Small intestine (tissue), 16 donors: ENCODE data around the gene SIRT2. TPM values are rescaled to one million over a fixed set of nuclear protein-coding genes. Genes with fewer than 3 reads are reported as not detected.

Source experiments
- DNase-seq, 2 donors: peaks; one replicate each; pipeline versions ENCODE4 v3.0.0 to v3.0.0-alpha.2; 2013
- FAIRE-seq: peaks from 2 replicates; lab custom pipeline; 2012; peaks lifted over from hg19 to GRCh38; lab: Jason Lieb, UNC
- H3K27ac ChIP-seq, 3 donors: one replicate each; pipeline ENCODE4 v1.5.1; 2013; ENCODE audit warnings: low read length in 2 of 3, mild to moderate bottlenecking in 2 of 3, control low read depth in 1 of 3, inconsistent platforms in 1 of 3, low read depth in 1 of 3, moderate library complexity in 1 of 3
- H3K27me3 ChIP-seq, 3 donors: one replicate each; pipeline ENCODE4 v1.6.1; 2013; ENCODE audit warnings: low read length in 3 of 3, inconsistent platforms in 1 of 3; ENCODE audit not compliant: control insufficient read depth in 3 of 3, insufficient read depth in 3 of 3
- H3K36me3 ChIP-seq, 3 donors: one replicate each; pipeline ENCODE4 v1.6.1; 2013; ENCODE audit warnings: low read length in 3 of 3, inconsistent platforms in 1 of 3, low read depth in 1 of 3, mild to moderate bottlenecking in 1 of 3, moderate library complexity in 1 of 3; ENCODE audit not compliant: control insufficient read depth in 3 of 3, insufficient read depth in 2 of 3
- H3K4me1 ChIP-seq, 3 donors: one replicate each; pipeline ENCODE4 v1.6.1; 2013; ENCODE audit warnings: low read length in 2 of 3, inconsistent platforms in 1 of 3, low read depth in 1 of 3, mild to moderate bottlenecking in 1 of 3, moderate library complexity in 1 of 3; ENCODE audit not compliant: control insufficient read depth in 3 of 3, insufficient read depth in 2 of 3
- H3K4me3 ChIP-seq, 3 donors: one replicate each; pipeline ENCODE4 v1.5.1; 2013; ENCODE audit warnings: low read length in 3 of 3, control low read depth in 1 of 3, inconsistent platforms in 1 of 3, low read depth in 1 of 3, mild to moderate bottlenecking in 1 of 3, moderate library complexity in 1 of 3
- H3K9me3 ChIP-seq, 2 donors: one replicate each; pipeline ENCODE4 v1.6.1; 2013; ENCODE audit warnings: low read depth in 1 of 2, low read length in 1 of 2; ENCODE audit not compliant: control insufficient read depth in 2 of 2, insufficient read depth in 1 of 2
- WGBS, 3 donors: extraction: QIAGEN DNeasy Blood & Tissue Kit; methylation state at CpG; one replicate each; pipeline ENCODE4 v1.1.7; 2013; 5-methylcytosine and 5-hydroxymethylcytosine counted together
- long read RNA-seq, 10 donors: transcript quantifications; one replicate each; lab custom pipeline, GENCODE V29; 2026
- polyA plus RNA-seq, 4 donors: library from polyadenylated mRNA; stranded (reverse) in 3 of 4; unstranded in 1 of 4; fragments of 200-250 nt in 3 of 4; fragments of 120-200 nt in 1 of 4; gene quantifications; one replicate each; pipeline versions ENCODE4 v1.2.1 to v1.2.3, GENCODE V29; 2013
- donor health status: healthy with polysubstance abuse.
- donor health status: control.
- donor health status: control.
- donor health status: Bipolar disorder and iron deficiency.
- donor health status: healthy.

Gene SIRT2
- 10 to 100 TPM; 35.4 to 80.3 (median 70.8) TPM for polyA plus RNA-seq
- long read RNA-seq, donor 1, transcript SIRT2-204 (15 exons, 2,062 nt): major isoform, 19 of 61 reads
- long read RNA-seq, donor 1, partial matches to known transcripts: 34 of 61 reads
- long read RNA-seq, donor 1, other reads (novel, unspliced or antisense): 0 of 61 reads
- long read RNA-seq, donor 2, transcript SIRT2-204 (15 exons, 2,062 nt): major isoform, 5 of 13 reads
- long read RNA-seq, donor 2, partial matches to known transcripts: 7 of 13 reads
- long read RNA-seq, donor 2, other reads (novel, unspliced or antisense): 0 of 13 reads
- long read RNA-seq, donor 3, partial matches to known transcripts: 0 of 8 reads
- long read RNA-seq, donor 3, other reads (novel, unspliced or antisense): 0 of 8 reads
- long read RNA-seq, donor 4: 0 reads
- long read RNA-seq, donor 5, partial matches to known transcripts: 0 of 4 reads
- long read RNA-seq, donor 5, other reads (novel, unspliced or antisense): 0 of 4 reads
- long read RNA-seq, donor 6, transcript SIRT2-204 (15 exons, 2,062 nt): major isoform, 8 of 39 reads
- long read RNA-seq, donor 6, partial matches to known transcripts: 29 of 39 reads
- long read RNA-seq, donor 6, other reads (novel, unspliced or antisense): 0 of 39 reads
- long read RNA-seq, donor 7, transcript SIRT2-204 (15 exons, 2,062 nt): major isoform, 11 of 16 reads
- long read RNA-seq, donor 7, partial matches to known transcripts: 0 of 16 reads
- long read RNA-seq, donor 7, other reads (novel, unspliced or antisense): 0 of 16 reads
- long read RNA-seq, donor 8, partial matches to known transcripts: 0 of 1 reads
- long read RNA-seq, donor 8, other reads (novel, unspliced or antisense): 0 of 1 reads
- long read RNA-seq, donor 9, partial matches to known transcripts: 0 of 1 reads
- long read RNA-seq, donor 9, other reads (novel, unspliced or antisense): 0 of 1 reads
- long read RNA-seq, donor 10, transcript SIRT2-204 (15 exons, 2,062 nt): major isoform, 6 of 6 reads
- long read RNA-seq, donor 10, partial matches to known transcripts: 0 of 6 reads
- long read RNA-seq, donor 10, other reads (novel, unspliced or antisense): 0 of 6 reads

DNA sequence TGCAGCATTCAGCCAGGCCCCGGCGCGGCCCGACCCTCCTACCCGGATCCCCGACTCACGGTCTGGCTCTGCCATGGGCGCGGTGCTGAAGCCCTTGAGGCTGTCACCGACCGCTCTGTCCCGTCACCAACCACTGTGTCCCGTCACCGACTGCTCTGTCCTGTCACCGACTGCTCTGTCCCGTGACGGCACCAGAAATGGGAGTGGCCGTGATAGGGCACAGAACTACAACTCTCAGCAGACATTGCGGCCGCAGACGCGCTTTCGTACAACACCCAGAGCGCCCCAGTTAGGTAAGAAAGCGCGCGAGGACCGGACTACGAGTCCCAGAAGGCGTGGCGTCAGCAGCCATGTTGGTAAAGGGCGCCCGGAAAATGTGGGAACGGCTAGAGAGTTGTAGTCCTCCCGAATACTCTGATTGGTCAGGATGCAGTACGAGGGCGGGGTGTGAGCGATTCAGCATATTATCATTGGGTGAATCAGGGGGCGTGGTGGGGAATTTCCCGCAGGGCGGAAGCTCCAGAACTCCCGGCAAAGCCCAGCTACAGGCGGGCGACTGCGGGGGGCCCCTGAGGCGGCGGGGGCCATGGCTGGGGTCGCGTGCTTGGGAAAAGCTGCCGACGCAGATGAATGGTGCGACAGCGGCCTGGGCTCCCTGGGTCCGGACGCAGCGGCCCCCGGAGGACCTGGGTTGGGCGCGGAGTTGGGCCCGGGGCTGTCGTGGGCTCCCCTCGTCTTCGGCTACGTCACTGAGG lies at the start of gene SIRT2, which contains the start of gene NFKBIB:
TSS of gene SIRT2 (minus strand) at position 172 of the 755 bp plus-strand sequence. CDS start at position 75, 97 bp downstream.
TSS of gene NFKBIB (plus strand) at position 523 of the 755 bp plus-strand sequence. CDS start at position 587, 64 bp downstream.
- Histone ChIP-seq H3K36me3 (peaks cover 0 to 20% (median 0%) of the 10 kb centered on the region in 3 donors), H3K4me3 (peak within 1 kb of the TSS; percentile 80 to 82 (median 82)), H3K27me3 (no peaks in the 10 kb centered on the region), H3K27ac (peak within 1 kb of the TSS; percentile 76 to 91 (median 80)), H3K9me3 (peaks cover 0 to 5% of the 10 kb centered on the region in 2 donors), H3K4me1 (peaks cover 0 to 11% (median 0%) of the 10 kb centered on the region in 3 donors)
- peak; percentile 39 for FAIRE-seq
- 0 to 1% (median 0%) methylated on average over 56 to 64 of the region's 64 CpGs for WGBS, 3 donors
- DNase-seq: peak; percentile 100

DNA sequence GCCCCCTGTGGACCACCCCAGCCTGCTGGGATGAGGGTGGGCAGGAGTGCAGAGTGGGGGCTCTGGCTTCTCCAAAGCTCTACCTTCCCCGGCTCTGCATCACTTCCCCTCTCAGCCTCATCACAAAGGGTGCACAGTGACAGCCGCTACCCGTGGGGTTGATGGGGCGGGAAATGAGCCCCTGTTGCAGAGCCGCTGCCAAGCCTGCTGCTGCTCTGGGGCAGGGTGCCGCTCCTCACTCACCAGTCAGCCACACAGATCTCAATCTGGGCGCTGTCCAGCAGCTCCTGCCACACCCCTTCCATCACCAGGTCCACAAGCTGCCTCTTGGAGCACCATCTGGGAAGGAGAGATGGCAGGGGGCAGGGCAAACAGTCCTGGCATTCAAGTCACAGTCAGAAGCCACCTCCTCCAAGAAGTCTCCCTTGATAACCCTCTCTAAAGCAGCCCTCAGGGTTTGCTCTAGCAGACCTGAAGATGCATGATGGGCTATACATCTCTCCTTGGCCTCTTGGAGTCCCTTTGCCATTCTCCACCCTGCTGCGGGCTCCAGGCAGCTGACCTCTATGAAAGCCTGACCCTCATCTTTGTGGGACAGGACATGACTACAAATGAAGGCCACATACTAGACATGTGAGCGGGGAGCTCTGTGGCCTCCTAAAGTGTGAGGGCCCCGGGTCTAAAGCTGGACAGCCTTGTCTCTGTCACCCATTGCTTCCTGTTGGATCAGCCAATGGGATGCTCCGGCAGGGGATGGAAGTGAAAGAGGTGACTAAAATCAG lies 47.0 kb upstream of the SIRT2 start:
- WGBS, 3 donors: 76 to 85% (median 77%) methylated on average over 11 of the region's 11 CpGs
- H3K4me1 ChIP-seq: peaks cover 2 to 6% (median 4%) of the 10 kb centered on the region in 3 donors
- no peak overlapping the region for H3K4me3 ChIP-seq
- FAIRE-seq (no peak), DNase-seq (no peak)
- no peaks in the 10 kb centered on the region for H3K9me3 ChIP-seq
- peaks cover 0 to 75% (median 0%) of the 10 kb centered on the region in 3 donors for H3K36me3 ChIP-seq
- H3K27me3 ChIP-seq: no peaks in the 10 kb centered on the region
- no peak overlapping the region for H3K27ac ChIP-seq

DNA sequence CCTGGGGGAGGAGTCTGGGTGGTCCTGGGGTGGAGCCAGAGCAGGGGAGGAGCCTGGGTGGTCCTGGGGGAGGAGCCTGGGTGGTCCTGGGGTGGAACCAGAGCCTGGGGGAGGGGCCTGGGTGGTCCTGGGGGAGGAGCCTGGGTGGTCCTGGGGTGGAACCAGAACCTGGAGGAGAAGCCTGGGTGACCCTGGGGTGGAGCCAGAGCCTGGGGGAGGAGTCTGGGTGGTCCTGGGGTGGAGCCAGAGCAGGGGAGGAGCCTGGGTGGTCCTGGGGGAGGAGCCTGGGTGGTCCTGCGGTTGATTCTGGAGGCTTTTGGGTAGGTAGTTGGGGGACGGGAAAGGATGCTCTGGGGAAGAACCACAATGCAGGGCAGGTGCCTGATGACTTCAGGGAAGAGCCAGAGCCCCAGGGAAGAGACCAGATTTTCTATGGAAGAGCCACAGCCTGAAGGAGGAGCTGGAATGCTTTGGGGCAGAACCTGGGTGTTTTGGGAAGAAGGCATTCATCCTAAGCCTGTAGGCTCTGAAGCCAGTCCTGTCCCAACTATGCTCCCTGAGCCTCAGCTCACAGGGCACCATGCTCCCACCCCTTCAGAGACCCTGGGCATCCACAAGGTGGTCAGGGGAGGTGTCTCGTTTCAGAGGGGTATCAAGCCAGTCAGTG lies 46.3 kb upstream of the SIRT2 start:
- H3K36me3 ChIP-seq: peaks cover 0 to 70% (median 0%) of the 10 kb centered on the region in 3 donors
- DNase-seq (no peak), FAIRE-seq (no peak)
- no peaks in the 10 kb centered on the region for H3K27me3 ChIP-seq
- no peak overlapping the region for H3K27ac ChIP-seq
- 85 to 87% (median 85%) methylated on average over 3 of the region's 3 CpGs for WGBS, 3 donors
- peaks cover 2 to 6% (median 4%) of the 10 kb centered on the region in 3 donors for H3K4me1 ChIP-seq
- H3K4me3 ChIP-seq: no peak overlapping the region
- no peaks in the 10 kb centered on the region for H3K9me3 ChIP-seq

DNA sequence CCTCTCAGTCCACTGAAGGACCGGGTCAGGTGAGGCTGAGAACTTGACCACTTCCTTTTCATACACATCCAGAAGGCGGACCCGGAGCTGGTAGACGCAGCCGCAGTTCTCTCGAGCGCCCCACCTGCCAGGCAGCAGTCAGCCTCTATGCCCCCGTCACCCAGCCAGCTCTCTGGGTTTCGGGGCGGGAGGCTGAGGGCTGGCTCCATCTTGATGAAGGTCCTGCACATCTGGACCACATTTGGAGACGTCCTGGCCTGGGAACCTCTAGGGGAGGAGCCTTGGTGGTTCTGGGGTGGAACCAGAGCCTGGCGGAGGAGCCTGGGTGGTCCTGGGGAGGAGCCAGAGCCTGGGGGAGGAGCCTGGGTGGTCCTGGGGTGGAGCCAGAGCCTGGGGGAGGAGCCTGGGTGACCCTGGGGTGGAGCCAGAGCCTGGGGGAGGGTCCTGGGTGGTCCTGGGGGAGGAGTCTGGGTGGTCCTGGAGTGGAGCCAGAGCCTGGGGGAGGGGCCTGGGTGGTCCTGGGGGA lies 45.6 kb upstream of the SIRT2 start:
- peaks cover 0 to 2% (median 0%) of the 10 kb centered on the region in 3 donors for H3K4me1 ChIP-seq
- H3K9me3 ChIP-seq: no peaks in the 10 kb centered on the region
- WGBS, 3 donors: 83 to 96% (median 92%) methylated on average over 11 to 12 of the region's 12 CpGs
- no peak overlapping the region for H3K27ac ChIP-seq
- DNase-seq: no peak
- H3K4me3 ChIP-seq: no peak overlapping the region
- peaks cover 0 to 70% (median 0%) of the 10 kb centered on the region in 3 donors for H3K36me3 ChIP-seq
- FAIRE-seq: no peak
- no peaks in the 10 kb centered on the region for H3K27me3 ChIP-seq

DNA sequence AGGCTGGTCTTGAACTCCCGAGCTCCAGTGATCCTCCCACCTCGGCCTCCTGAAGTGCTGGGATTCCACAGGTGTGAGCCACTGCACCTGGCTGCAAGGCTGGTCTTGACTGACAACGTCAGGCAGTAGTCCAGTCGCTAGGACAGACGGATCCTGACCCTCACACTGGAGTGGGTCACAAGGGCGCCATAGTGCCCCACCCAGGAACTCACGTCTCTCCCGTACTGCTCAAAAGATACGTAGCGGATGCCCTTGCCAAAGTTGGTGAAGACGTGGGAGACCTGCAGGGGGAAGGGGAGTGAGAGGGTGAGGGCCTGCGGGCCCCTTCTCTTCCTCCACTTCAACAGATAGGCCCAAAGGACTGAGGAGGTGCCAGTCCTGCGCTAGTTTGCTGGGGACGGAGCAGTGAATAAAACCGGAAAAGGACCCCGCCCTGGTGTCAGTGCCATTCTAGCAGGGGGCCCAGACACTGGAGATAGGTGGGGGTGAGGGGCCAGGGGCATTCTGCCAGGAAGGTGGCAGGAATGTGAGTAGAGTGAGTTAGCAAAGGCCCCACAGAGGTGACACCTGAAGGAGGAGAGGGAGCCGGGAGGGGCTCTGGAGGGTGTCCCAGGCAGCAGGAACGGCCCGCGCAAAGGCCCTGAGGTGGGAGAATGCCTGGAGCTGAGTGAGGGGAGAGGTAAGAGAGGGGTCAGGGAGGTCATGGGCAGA lies 43.2 kb upstream of the SIRT2 start:
- H3K9me3 ChIP-seq: no peaks in the 10 kb centered on the region
- H3K27ac ChIP-seq: no peak overlapping the region
- no peaks in the 10 kb centered on the region for H3K27me3 ChIP-seq
- DNase-seq (no peak), FAIRE-seq (no peak)
- no peaks in the 10 kb centered on the region for H3K4me1 ChIP-seq
- H3K36me3 ChIP-seq: peaks cover 0 to 56% (median 0%) of the 10 kb centered on the region in 3 donors
- H3K4me3 ChIP-seq: no peak overlapping the region
- 78 to 87% (median 82%) methylated on average over 20 of the region's 20 CpGs for WGBS, 3 donors

DNA sequence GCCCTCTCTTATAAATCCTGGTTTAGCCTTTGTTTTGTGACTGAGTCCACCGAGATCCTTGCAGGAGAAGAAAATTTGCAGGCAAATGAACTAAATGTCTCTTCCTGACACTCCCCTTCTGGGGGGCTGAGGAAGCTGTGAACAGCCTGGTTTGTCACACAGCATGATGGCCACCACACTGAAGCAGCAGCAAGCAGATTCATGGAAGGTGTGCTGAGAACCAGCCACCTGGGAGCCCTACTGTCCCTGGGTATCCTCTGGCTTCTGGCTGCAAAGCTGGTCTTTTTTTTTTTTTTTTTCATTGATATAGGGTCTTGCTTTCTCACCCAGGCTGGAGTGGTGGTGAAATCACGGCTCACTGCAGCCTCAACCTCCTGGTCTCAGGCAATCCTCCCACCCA lies 42.6 kb upstream of the SIRT2 start:
- Histone ChIP-seq H3K4me3 (no peak overlapping the region), H3K9me3 (no peaks in the 10 kb centered on the region), H3K27ac (no peak overlapping the region), H3K27me3 (no peaks in the 10 kb centered on the region), H3K4me1 (no peaks in the 10 kb centered on the region), H3K36me3 (peaks cover 0 to 51% (median 0%) of the 10 kb centered on the region in 3 donors)
- FAIRE-seq (no peak), DNase-seq (no peak)
- 69 to 87% (median 79%) methylated on average over 2 of the region's 2 CpGs for WGBS, 3 donors
